Gastrocnemius medialis (tissue), 4 donors: ENCODE results near the gene EPS15. TPM values are rescaled to one million over a fixed set of nuclear protein-coding genes. Genes with fewer than 3 reads are reported as not detected.

Experiments used
- ATAC-seq, 2 donors: fragments of 150-250 bp; one replicate each; pipeline ENCODE4 v1.9.1; 2016
- DNase-seq, 2 donors: peaks; one replicate each; pipeline ENCODE4 v3.0.0-alpha.2; 2019
- H3K27ac ChIP-seq, 4 donors: fragments of 200-600 bp; sonication (generic); 1 replicate in 1 of 4; 2 replicates in 3 of 4; pipeline ENCODE4 v1.5.1; 2016 to 2018; ENCODE audit warnings: mild to moderate bottlenecking in 2 of 4, moderate library complexity in 1 of 4
- H3K27me3 ChIP-seq, 3 donors: fragments of 200-600 bp; sonication (generic) in 2 of 3; 1 replicate in 1 of 3; 2 replicates in 2 of 3; pipeline versions ENCODE4 v1.5.1 to v1.6.0; 2016 to 2019; ENCODE audit warnings: mild to moderate bottlenecking in 1 of 3, moderate library complexity in 1 of 3
- H3K36me3 ChIP-seq, 2 donors: fragments of 200-600 bp; sonication (generic) in 1 of 2; one replicate each; pipeline ENCODE4 v1.5.1; 2017 to 2018
- H3K4me1 ChIP-seq, 2 donors: fragments of 200-600 bp; sonication (generic) in 1 of 2; one replicate each; pipeline ENCODE4 v1.5.1; 2016 to 2017; ENCODE audit warnings: mild to moderate bottlenecking in 2 of 2
- H3K4me3 ChIP-seq, 4 donors: fragments of 200-600 bp; sonication (generic) in 3 of 4; 1 replicate in 1 of 4; 2 replicates in 3 of 4; pipeline ENCODE4 v1.5.1; 2016 to 2019; ENCODE audit warnings: mild to moderate bottlenecking in 2 of 4
- H3K9me3 ChIP-seq, 3 donors: fragments of 200-600 bp; sonication (generic) in 2 of 3; 1 replicate in 1 of 3; 2 replicates in 2 of 3; pipeline ENCODE4 v1.5.1; 2016 to 2019
- POLR2A ChIP-seq, 2 donors: fragments of 450-650 bp; IDR thresholded peaks; one replicate each; pipeline ENCODE4 v1.6.1; 2017; ENCODE audit warnings: antibody characterized with exemption in 2 of 2, mild to moderate bottlenecking in 2 of 2, moderate library complexity in 2 of 2
- in situ Hi-C, 4 donors: fragments of 200-750 bp; cut with MboI; loops; one replicate each; pipeline versions ENCODE4 v1.15.0 to v1.8.0; 2017; ENCODE audit warnings: low sequenced_read_pairs in 4 of 4
- intact Hi-C: fragments of 100-400 bp; cut with DNase I; formaldehyde crosslinking; loops from one replicate; pipeline ENCODE4 v1.15.1; 2023; ENCODE audit warnings: low total_unique reads
- total RNA-seq, 4 donors: library from RNA; depleted of rRNA; stranded (reverse); fragments of >200 nt; gene quantifications; one replicate each; pipeline versions ENCODE4 v1.1.0 to v1.2.3, GENCODE V29; 2016
- TF ChIP-seq, protein P1 (sequence below), 5 experiments: fragments of 450-650 bp in 3 of 5; fragments of 200-600 bp in 2 of 5; sonication (generic) in 2 of 5; IDR thresholded peaks in 4 of 5; conservative IDR thresholded peaks in 1 of 5; 1 replicate in 4 of 5; 2 replicates in 1 of 5; pipeline ENCODE4 v1.5.1; 2016 to 2019; ENCODE audit warnings: antibody characterized with exemption in 5 of 5, mild to moderate bottlenecking in 3 of 5, moderate library complexity in 3 of 5

EPS15 gene
- total RNA-seq, 4 donors from 2014 or later = 44.8 to 121 (median 71.0) TPM

- no peaks in the 10 kb centered on the region for H3K9me3 ChIP-seq
- ATAC-seq (no peak), DNase-seq (no peak)
- H3K4me3 ChIP-seq = no peak overlapping the region
- H3K4me1 ChIP-seq = peaks cover 44 to 49% of the 10 kb centered on the region in 2 donors
- H3K27ac ChIP-seq = peak overlapping the region; percentile 91 to 94 (median 93)
- in situ Hi-C loops (no loop called here), intact Hi-C loops (no loop called here)
- TF ChIP-seq, protein P1, sequence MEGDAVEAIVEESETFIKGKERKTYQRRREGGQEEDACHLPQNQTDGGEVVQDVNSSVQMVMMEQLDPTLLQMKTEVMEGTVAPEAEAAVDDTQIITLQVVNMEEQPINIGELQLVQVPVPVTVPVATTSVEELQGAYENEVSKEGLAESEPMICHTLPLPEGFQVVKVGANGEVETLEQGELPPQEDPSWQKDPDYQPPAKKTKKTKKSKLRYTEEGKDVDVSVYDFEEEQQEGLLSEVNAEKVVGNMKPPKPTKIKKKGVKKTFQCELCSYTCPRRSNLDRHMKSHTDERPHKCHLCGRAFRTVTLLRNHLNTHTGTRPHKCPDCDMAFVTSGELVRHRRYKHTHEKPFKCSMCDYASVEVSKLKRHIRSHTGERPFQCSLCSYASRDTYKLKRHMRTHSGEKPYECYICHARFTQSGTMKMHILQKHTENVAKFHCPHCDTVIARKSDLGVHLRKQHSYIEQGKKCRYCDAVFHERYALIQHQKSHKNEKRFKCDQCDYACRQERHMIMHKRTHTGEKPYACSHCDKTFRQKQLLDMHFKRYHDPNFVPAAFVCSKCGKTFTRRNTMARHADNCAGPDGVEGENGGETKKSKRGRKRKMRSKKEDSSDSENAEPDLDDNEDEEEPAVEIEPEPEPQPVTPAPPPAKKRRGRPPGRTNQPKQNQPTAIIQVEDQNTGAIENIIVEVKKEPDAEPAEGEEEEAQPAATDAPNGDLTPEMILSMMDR (IDR thresholded peaks at IDR 0.05 in 4 of 5, conservative IDR thresholded peaks at IDR 0.05 in 1 of 5) = no peak
- TF ChIP-seq POLR2A (IDR thresholded peaks at IDR 0.05) = no peak
- no peaks in the 10 kb centered on the region for H3K27me3 ChIP-seq
- H3K36me3 ChIP-seq = no peaks in the 10 kb centered on the region
Measured at GRCh38 chr1:51559501-51559900, 40.4 kb upstream of the EPS15 start.

GRCh38 chr1:51559064-51559500 lies 40.0 kb upstream of the EPS15 start:
- in situ Hi-C loops = no loop called here
- ATAC-seq (no peak), DNase-seq (no peak)
- H3K27me3 ChIP-seq = no peaks in the 10 kb centered on the region
- peaks cover 44 to 45% of the 10 kb centered on the region in 2 donors for H3K4me1 ChIP-seq
- H3K9me3 ChIP-seq = no peaks in the 10 kb centered on the region
- TF ChIP-seq, protein P1 (IDR thresholded peaks at IDR 0.05 in 4 of 5, conservative IDR thresholded peaks at IDR 0.05 in 1 of 5) = no peak
- no peak for TF ChIP-seq POLR2A (IDR thresholded peaks at IDR 0.05)
- no peaks in the 10 kb centered on the region for H3K36me3 ChIP-seq
- intact Hi-C loops = no loop called here
- no peak overlapping the region for H3K4me3 ChIP-seq
- peak overlapping the region; percentile 91 to 94 (median 93) for H3K27ac ChIP-seq

DNA sequence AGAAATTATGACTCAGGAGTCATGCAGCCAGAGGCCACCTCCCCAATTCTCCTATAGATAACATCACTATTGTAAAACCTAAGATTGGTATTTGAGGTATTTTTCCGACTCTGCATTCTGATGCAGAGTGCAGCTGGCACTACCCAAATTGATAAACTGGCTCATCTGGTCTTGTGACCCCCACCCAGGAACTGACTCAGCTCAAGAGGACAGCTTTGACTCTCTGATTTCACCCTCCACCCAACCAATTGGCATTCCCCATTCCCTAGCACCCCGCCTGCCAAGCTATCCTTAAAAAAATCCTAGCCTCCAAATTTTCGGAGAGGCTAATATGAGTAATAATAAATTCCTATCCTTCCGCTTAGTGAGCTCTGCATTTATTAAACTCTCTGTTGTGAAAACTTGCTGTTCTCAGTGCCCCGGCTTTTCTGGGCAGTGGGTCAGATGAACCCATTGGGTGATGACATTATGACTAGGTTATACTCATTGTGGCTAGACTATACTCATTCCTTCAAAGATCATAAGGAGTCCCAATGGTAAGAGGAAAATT lies 39.4 kb upstream of the EPS15 start:
- DNase-seq (no peak), ATAC-seq (no peak)
- Histone ChIP-seq H3K4me3 (no peak overlapping the region), H3K27ac (peak overlapping the region in 2 of 4 donors; percentile 93 to 94), H3K9me3 (no peaks in the 10 kb centered on the region), H3K36me3 (no peaks in the 10 kb centered on the region), H3K4me1 (peaks cover 41 to 45% of the 10 kb centered on the region in 2 donors), H3K27me3 (no peaks in the 10 kb centered on the region)
- intact Hi-C loops (no loop called here), in situ Hi-C loops (no loop called here)
- no peak for TF ChIP-seq POLR2A (IDR thresholded peaks at IDR 0.05)
- TF ChIP-seq, protein P1 (IDR thresholded peaks at IDR 0.05 in 4 of 5, conservative IDR thresholded peaks at IDR 0.05 in 1 of 5) = no peak

GRCh38 chr1:51557168-51557567 lies 38.1 kb upstream of the EPS15 start:
- no peak overlapping the region for H3K4me3 ChIP-seq
- H3K36me3 ChIP-seq = no peaks in the 10 kb centered on the region
- H3K4me1 ChIP-seq = peaks cover 28 to 33% of the 10 kb centered on the region in 2 donors
- H3K27me3 ChIP-seq = no peaks in the 10 kb centered on the region
- DNase-seq (no peak), ATAC-seq (no peak)
- intact Hi-C loops = no loop called here
- no peaks in the 10 kb centered on the region for H3K9me3 ChIP-seq
- in situ Hi-C loops = no loop called here
- no peak overlapping the region for H3K27ac ChIP-seq
- TF ChIP-seq, protein P1 (IDR thresholded peaks at IDR 0.05 in 4 of 5, conservative IDR thresholded peaks at IDR 0.05 in 1 of 5) = no peak
- TF ChIP-seq POLR2A (IDR thresholded peaks at IDR 0.05) = no peak
